ENCODE measurements around the gene PARN. TPM values are rescaled to one million over a fixed set of nuclear protein-coding genes. Genes with fewer than 3 reads are reported as not detected.

The PARN gene
- total and polyA plus RNA-seq, 2 of the 8 experiments (the other 6 are each of a cell fraction or from before 2014, with no cell fraction given), result 24.5 to 44.6 TPM

DNA sequence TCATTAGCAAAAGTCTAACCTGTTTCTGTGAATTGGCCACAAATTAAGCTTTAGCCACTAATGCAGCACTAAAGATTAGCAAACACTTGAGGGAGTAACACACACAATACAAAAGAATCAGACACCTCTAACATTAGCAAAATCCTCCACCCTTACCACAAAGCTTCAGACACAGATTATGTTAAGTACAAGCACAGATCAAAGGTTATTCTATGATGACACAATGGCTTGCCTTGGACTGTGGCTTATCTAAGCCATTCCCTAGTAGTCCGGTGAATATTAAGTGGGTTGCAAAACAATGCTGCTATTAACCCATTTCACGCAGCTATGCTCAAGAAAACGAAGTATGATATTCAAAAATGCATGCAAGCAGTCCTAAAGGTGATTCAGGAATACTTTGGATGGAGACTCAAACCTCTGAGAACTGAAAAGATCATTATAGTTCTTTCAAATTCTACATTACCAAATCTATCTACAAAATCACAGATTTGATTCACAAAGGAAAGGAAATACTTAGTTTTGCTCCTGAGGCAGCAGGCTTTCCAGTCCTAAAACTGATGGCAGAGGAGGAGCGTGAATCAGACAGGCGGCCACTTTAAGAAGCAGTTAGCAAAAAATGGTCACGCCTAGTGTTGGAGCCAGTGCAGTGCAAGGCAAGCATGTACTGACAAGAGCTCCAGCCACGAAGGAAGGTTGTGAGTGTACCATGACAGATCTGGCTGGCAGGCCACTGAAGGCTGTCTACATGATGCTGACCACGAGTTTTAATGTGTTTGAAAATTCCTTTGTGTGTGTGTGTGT is 67.2 kb downstream of the PARN start (continued):
- no peak for TF ChIP-seq ATF2 (IDR thresholded peaks at IDR 0.05; ENCODE audit: low read length)
- TF ChIP-seq E2F6 (IDR thresholded peaks at IDR 0.05), result no peak
- no peak for TF ChIP-seq CHD1 (IDR thresholded peaks at IDR 0.05; ENCODE audit: low read depth, low read length)
- TF ChIP-seq GABPA (IDR thresholded peaks at IDR 0.05; ENCODE audit: borderline replicate concordance, insufficient read depth, low read length), result no peak
- TF ChIP-seq NRF1 (IDR thresholded peaks at IDR 0.05; ENCODE audit: low read depth, low read length), result no peak
- TF ChIP-seq JUN (IDR thresholded peaks at IDR 0.05; ENCODE audit: low read depth, low read length), result no peak
- no peak for TF ChIP-seq TAF7 (optimal IDR thresholded peaks at IDR 0.05; ENCODE audit: borderline replicate concordance, low read depth, low read length)
